GM19372 (cell line): ENCODE measurements around the gene DGKI.
A peak's percentile ranks its signal among the peaks of the same experiment; 100 is the strongest.

Experiments used
- ATAC-seq: cut with Tn5 transposase; IDR thresholded peaks from one replicate; pipeline ENCODE4 v1.9.1; 2021; ENCODE audit warnings: mild to moderate bottlenecking, low read depth, moderate library complexity; ENCODE audit not compliant: unreplicated experiment

Gene DGKI

DNA sequence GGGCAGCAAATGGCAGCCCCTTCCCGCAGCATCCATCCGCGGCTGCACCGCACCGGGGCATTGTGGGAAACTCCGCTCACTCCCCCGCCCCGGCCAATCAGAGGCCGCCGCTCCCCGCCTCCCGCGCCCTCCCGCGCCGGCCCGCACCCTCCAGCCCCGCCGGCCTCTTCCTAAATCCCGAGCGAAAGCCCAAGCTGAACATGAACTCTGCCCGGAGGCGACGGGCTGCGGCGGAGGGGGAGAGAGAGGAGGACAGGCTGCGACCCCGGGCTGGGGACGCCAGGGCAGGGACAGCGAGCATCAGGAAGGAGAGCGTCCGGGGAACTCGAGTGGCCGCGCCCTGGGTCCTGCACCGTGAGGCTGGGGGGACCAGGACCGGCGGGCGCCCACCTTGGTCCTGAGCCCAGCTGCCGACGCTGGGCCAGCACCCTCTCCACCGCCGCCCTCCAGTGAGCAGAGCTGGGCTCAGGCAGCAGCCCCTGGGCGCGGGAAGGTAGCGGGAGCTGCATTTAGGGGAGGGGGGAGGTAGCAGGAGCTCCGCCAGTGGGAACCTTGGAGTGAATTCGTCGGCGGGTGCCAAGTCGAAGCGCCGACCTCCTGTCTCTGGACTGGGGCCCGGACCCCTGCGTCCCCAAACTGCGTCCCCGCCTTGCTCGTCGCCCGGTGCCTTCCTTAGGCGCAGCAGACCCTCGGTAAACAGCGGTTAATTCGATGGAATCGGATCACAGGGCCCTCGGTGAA, at the start of gene DGKI:
Gene DGKI, minus strand, starts transcription at position 148 of the 741 bp plus-strand sequence.
- peak; percentile 61 for ATAC-seq

DNA sequence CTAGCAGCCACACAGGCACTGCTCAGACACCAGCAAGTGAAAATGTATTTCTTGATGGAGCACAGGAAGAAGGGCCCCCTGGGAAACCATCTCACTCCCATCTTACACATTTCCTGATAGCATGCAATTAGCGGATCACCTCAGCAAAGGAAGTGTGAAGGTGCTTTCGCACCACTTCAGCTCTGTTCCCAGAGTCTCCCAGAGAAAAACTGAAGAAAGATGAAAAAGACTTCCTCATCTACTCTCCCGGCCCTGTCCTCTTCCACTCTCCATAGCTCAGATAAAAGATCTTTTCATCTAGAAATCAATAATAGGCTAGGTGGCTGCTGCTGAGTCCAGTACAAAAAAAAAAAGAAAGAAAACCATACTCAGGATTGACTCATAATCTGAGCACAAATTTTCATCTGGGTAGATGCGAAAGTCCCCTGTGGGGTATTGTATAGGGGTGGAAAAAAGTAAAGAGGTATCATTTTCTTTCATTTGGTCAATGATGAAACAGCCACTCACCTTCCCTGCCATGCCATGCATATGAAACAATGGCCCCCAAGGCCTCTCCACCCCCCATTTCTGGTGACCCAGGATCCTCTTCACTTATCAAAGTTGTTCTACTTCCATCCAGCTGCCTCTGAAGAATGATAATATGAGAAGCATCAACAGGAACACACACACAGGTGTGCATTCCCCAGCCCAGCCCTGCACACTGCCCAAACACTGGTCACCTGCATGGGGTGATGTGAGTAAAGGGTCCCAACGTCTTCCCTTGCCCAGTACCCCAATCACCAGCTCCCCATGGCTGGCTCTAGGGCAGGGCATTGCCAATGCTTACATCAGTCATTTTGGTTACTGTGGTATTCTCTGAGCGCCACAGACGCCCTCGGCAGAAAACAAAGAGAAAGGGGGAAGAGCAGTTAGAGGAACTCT, 48.8 kb upstream of the DGKI start:
- peak; percentile 63 for ATAC-seq

DNA sequence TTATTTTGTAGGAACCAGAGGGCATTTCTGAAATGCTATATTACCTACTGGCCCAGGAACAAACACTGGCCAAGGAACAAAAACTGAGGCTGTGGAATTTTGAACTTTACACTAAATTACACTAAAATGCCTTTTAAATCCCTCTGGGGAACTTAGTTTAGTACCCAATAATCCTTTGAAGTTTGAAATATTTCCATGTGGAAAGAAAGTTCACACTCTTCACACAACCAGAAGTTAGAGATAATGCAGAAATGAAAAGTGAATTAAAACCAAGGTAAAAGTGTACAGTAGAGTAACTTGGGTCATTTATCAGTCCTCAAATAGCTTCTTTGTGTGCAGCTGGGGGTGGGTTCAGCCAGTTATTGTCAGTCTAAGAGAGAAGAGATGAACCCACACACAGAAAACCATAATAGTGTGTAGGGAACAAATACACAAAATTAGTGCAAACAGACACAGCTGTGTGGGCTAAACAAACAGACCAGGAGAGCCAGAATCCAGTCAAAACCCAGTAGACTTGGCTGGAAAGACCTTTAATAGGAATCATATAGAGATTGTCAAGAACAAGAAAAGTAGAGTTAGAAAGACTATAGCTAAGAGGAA, 46.5 kb upstream of the DGKI start:
- no peak for ATAC-seq

DNA sequence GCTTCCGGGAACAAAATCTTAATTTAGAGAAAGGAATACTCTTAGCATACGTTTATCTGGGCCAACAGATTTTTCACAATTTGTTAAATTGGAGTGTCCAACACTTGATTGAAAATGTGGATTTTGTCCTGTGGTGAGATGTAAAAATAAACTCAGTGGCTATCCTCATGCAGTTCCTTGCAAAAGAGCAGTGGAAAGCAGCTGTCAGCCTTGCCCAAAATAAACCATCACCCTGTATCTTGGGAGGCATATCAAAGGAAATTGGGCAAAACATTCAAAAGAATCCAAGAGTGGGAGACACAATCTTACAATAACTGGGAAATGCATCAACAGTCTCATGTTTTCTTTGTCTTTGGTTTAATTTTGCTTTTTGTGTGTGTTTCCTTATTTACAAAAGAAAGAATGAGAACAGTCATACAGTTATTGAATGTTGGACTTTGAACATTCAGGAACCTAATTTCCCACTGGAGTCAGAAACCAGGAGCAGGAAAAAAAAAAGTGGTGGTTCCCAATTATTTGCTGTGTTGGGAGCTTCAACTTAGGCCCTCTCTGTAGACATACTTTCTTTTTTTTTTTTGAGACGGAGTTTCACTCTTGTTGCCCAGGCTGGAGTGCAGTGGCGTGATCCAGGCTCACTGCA, 44.4 kb upstream of the DGKI start:
- no peak for ATAC-seq

DNA sequence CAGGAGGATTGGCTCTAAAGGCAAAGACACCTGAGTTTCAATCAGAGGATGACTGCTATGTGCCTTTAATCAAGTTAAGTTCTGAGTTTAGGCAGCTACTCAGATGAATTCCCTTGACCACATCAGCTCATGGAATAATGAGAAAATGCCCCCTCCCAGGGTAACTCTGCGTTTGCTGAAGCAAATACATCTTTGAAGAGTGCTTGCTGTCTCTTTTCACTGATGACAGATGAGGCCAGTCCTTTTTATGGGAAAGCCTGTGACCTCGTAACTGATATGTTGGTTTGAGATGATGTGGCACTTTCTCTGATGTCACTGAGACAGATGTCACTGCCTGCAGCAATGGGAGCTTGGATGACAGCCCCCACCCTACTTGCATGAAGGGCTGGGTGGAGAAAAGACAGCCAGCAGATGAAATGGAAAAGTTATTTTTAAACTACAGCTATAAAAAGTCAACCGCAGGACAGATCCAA, 43.7 kb upstream of the DGKI start:
- ATAC-seq: no peak

DNA sequence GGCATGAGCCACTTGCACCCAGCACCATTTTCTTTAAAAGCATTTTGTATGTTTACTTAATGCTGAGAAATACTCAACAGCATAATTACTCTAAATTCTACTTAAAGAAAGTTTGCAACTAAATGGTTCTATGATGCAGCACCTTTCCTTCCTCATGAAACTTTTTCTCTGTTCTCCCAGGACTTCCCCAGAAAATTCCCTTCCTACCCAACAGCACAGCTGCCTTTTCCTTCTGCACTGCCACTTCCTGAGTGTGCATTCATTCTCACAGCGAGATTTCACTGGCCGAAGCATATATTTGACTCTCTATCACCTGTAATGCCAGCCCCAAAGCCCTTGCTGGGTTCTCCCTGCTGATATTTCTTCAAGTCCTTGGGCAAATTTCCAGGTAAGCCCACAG, 41.5 kb upstream of the DGKI start:
- no peak for ATAC-seq

DNA sequence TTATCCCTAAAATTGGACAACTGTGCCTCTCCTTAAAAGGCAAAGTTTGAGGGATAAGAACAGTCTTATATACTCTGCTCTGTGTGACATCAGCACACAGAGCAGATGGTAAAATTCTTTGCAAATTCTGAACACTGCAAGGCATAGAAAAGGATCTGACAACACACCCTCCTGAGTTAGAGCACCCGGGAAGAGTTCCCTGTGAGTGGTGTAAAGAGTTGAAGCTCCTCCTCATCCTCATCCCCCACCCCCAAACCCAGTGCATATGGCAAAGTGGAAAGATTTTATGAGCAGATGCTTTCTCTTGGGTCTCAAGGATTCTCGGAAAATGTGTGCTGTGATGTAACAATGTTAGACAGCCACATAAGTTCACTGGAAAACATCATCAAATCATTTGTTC, 40.0 kb upstream of the DGKI start:
- ATAC-seq: no peak

DNA sequence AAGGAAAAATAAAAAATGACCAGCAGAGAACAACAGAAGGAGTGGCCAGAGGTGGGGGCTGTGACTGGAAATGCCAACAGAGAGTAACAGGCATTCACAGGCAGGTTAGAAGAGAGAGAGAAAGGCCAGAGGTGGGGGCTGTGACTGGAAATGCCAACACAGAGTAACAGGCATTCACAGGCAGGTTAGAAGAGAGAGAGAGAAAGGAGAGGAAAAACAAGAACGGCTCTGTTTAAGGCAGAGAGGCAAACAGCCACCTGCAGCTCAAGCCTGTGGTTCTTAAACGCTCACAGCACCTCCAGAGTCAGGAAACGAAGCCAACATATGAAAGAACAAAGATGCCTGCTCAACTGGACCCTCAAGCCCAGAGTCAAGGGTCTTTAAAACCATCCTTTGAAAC, 39.5 kb upstream of the DGKI start:
- ATAC-seq: no peak

DNA sequence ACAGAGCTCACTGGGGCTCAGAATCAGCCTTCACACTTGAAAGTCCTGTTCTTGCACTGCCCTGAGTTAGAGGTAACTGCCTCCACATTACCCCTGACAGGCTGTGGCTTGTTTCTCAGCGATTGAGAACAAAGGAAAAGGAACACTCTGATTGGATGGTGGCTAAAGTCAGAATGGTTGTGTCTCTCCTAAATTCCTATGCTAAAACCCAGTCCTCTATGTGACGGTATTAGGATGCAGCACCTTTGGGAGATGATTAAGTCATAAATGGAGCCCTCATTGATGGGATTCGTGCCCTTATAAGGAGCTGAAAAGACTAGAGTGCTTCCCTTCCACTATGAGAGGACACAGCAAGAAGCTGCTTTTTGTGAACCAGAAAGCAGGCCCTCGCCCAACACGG, 38.9 kb upstream of the DGKI start:
- no peak for ATAC-seq

DNA sequence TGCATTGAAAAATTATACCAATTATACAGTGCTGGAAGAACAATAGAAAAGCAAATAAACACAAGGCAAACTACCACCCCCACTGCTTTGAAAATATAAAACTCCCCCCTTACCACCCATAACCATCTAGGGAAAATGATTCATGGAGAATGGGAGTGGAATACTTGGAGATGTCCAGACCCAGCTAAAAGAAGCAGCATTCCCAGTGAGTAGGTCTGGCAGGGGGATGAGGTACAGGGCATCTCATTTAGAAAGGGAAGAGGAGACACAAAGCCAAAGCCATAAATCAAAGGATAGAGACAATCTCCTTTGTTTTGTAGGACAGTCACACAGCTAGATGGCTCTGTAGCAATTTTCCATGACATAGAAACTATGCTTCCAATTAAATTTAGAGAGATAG, 36.0 kb upstream of the DGKI start:
- ATAC-seq: no peak

DNA sequence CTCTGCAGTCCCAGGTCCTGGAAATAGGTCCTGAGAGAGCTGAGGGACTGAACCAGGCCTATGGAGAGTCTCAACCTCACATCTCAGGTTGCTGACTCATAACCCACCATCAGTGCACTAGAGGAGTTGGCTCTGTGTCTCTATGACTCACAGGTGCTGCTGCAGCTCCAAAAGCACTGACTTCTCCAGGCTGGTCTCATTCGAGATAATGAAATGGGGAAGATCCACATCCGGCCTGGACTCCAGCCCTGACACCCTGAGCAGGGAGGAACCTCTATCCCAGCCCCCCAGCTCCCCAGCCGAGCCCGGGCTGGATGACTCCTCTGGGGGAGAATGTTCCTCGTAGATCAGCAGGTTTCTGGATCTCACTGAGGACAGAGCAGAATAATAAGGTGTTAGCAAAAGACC, 35.5 kb upstream of the DGKI start:
- ATAC-seq: peak; percentile 85

DNA sequence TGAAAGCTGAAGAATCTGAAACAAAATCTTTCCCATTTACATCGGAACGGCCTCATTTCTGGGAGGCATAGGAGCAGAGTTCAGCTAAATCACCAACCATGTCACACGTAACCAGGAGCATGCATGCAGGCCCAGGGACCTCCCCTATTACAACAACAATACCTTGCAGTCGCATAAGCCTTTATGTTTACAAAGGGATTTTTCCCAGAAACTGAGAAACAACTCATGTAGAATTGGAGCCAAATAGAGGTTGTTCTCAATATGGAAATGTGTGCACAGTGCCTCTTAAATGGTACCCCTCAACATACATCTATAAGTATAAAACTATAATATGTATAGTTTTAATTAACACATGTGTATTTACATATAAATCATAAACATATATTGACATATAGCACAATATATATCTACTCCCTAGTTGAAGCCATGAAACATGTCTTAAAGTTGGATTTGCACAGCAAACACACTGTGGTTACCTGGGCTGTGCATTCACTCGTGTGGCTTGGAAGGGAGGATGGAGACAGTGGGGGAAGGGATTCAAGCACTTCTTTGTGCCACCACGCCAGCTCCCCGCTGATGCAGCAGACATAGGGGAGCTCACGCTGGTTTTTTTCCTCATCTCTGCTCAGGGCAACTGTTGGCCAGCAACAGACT, 35.0 kb upstream of the DGKI start:
- no peak for ATAC-seq

DNA sequence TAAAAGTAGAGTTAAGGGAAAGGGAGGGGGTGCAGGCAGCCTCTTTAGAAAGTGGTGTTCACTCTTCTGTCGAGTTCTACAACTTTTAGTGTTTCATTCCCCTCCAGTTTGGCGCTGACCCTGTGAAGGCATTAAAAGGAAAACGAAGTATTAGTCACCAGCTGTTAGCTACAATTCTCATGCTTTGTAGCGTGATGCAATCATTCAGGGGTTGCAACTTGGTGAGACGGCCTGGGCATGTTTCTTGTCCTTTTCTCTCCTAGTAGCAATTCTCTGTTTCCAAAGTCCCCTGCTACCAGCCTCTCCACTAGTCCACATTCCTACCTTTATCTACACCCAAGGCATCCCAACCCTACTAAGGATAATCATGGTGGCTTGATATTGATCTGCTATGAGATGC, 33.7 kb upstream of the DGKI start:
- ATAC-seq: no peak

DNA sequence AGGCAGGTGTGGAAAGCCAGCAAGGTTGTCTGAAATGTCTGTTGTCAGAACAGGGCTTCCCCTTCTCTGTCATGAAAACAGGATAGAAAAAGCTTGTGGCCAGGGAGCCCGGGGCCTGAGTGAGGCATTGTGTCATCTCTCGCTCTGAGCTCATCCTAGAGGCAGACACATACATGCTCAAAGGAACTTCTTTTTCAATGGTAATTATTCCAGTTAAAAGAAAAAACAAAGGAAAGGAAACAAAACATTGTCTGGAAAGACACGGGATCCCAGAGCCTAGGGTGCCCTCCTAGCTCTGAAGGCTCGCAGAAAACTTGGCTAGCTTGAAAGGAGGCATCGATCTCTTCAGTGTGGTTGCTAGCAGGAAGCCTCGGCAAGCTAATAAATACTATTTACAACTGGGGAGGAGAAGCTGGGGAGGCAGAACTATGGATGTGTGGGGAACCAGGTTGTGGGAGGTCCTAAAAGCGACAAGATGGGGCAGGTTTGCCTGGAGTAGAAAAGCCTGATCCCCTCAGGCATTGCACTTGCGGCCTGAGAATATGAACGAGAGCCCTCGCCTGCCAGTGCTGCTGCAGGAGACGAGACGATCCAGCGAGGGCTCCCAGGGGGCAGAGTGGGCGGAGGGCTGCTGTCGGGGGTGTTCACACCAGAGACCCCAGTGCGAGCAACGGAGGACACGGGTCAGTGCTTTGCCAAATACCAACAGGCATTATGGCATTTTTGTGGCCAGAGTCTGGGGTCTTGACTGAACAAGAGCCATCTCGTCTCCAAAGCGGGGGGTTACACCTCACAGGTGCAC, 32.8 kb upstream of the DGKI start:
- ATAC-seq: no peak

DNA sequence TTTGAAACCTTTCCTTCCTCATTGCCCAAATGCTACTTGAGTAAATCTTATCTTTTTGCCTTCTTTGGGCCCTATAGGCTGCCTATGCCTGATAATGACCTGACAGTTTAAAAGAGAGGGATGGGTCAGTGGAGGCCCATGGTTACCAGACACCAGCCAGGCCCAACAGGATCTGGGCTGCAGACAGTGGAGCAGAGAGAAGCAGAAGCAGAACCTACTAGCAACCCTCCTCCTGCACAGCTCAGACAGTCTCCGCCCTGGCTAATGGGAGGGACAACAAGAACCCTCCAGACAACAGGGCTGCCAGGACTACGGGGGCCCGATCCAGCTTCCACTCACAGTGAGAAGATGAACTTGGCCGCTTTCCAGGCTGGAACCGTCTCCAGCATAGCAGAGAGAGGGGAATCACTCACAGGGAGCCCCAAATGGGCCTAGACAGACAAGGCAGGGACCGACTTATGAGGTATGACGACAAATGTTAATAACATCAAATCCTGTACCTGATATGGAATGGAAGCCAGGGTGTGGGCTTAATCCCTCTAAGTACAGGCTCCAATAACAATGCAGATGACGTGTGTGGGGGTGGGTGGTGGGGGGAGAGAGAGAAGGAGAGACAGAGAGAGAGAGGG, 31.7 kb upstream of the DGKI start:
- ATAC-seq: no peak

DNA sequence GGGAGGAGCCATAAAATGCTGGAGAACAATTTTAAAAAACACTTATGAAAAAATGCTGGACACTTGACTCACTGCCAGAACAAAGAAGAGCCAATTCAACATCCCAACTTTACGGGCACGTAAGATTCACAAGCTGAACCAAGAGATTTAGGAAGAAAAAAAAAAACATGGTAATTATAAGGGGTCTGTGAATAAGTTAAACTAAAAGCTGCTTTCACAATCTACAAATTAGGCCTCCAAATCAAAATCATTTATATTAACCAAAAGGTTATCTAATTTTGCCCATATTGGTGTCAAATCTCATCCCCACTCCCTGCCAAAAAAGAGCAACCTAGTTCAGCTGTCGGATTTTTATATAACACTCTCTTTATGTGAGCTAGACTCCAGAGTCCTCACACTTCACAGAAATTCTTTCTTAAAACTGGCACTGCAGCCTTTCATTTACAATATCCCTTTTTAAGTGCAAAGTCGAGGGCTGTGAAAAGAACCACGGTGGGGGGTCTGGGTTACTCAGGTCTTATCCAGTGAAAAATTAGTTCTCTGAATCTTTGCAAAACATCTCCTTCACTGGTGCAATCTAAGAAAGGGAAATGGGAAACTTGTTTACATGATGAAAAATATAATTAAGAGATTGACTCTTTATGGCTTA, 30.4 kb upstream of the DGKI start:
- no peak for ATAC-seq

DNA sequence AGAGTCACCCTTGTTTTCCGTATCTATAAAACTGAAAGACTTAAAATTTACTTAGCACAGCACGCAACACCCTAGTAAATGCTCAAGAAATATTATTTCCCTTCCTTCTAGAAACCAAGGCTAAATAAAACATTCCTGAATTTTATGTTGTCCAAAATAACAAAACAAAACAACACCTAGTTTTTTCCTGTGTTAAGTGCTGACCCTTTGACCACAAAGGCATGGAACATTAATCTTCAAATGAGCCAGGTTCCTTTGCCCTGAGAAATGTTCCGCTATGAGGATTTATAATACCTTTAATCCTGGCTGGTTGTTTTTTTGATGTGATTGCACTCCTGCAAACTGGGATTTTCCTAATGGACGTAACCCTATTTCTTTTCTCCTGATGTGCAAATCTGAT, 29.0 kb upstream of the DGKI start:
- no peak for ATAC-seq

DNA sequence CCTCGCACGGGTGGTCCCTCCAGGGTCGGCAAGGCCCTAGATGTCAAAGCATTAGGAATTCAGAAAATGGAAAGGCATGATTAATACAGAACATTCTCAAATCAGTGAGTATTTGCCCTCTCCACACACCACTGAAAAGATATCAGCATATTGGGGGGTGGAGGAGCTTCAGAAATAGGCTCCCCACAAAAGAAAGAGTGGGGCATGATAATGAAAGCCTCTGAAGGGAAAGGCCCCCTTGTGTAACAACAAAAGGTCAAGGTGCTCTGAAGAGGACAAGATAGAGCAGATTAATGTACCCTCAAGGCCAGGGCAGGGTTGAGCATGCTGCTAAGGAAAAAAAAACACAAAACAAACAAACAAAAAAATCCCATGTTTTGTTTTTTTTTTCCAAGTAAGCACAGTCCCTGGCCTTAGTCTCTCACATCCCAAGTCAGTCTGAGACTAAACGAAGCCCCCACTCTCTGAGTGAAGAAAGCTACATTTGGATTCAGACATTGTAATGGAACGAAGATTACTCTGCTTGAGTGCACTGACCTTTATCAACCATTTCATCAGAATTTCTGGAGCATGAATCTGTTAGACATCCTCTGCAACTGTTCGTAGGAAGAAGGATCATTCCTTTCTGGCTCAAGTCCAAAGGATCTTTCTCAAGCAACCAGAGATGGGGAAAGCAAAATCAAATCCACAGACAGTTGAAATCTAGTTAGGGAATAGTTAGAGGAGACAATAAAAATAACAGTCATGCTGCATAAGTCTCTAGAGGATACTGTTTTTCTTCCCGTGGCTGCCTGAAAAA, 27.4 kb upstream of the DGKI start:
- ATAC-seq: no peak
